Activated naive CD4-positive, alpha-beta T cell treated with anti-CD3 and anti-CD28 coated beads, Interleukin-2, amount 50 U/mL, for 16 hours (primary cell): ENCODE results near the gene TEC.

ENCODE experiments used
- DNase-seq: peaks from one replicate; pipeline ENCODE4 v3.0.0-alpha.2; 2020

TEC gene

DNA sequence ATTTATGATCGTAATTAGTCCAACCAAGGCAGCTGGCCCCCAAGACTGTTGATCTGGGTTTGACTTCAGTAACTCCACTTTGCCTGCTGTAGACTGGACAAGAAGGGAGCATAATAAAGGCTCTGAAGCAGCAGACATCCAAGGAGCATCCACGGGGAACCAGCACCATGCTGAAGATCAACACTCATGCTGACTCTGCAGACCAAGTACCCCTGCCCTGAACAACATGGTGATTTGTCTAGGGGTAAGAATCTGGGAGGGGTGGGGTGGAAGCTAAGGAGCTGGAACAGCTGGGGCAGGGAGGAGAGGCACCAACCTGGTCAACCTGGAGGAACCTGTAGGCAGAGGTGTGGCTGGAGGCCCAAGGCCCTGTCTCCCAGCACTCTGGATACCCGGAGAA is 2.1 kb downstream of the TEC start:
- DNase-seq = no peak

DNA sequence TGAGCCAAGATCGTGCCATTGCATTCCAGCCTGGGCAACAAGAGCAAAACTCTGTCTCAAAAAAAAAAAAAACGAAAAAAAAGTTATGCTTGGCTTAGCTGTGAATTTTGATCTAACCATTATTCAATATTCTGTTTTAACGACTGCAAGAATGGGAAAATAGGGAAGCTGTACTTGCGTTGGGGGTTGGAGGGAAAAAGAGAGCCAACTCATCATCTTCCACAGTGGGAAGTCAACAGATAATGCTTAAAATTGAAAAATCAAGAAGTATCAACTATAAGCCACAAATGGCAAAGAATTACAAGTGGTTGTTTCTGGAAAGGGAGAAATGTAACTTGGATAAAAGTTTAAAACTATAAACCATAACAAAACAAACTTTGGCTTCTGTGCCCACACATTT is 2.9 kb downstream of the TEC start:
- no peak for DNase-seq

DNA sequence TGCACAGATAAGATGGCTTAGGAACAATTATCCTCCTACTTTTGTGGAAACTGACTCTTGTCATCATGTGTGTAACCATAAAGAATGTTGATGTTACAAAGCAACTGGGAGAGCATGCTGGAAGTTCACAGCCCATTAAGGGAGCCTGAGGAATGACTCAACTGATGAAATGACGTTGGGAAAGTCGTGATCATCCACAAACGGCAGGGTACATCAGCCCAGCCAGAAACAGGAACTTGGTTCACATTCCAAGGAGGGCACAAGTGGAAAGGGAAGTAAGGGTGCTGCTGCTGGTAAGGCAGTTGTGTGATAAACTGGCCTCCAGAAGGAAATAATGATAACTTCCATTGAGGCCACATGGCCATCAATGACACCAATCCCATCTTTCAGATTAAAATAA is 6.7 kb downstream of the TEC start:
- no peak for DNase-seq

DNA sequence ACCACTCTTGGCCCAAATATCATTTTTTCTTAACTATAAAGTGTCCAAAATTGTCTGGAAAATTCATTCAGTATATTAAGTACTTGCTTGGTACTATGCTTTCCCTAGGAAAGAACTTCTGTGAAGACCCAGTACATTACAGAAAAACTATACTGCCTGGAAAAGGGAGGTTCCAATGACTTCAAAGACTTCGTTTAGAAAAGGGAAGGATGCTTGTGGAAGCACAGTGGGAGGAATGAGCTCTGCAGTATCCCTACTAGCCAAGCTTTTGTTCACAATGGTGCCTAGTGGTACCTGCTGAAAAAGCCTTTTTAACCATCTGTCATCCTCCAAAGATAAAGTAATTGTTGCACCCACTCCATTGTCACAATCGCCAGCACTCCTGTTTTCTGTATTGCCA is 7.2 kb downstream of the TEC start:
- DNase-seq = no peak

DNA sequence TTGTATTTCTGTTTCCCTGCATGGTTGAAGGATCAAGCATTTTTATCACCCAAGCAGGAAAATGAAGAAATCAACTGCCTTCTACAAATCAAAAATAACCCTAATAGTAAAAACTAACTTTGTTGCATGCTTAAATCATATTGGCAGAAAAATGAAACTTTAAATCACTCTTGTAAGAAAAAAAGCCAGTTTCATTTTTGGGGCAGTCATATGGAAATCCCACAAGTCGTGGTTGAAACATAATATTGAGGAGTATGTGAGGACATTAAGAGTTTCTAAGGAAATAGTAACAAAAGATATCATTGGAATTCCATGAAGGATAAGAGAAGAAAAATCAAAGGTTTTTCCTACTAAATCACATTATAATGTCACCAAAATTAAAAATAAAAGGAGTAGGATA is 8.4 kb downstream of the TEC start:
- DNase-seq = no peak

DNA sequence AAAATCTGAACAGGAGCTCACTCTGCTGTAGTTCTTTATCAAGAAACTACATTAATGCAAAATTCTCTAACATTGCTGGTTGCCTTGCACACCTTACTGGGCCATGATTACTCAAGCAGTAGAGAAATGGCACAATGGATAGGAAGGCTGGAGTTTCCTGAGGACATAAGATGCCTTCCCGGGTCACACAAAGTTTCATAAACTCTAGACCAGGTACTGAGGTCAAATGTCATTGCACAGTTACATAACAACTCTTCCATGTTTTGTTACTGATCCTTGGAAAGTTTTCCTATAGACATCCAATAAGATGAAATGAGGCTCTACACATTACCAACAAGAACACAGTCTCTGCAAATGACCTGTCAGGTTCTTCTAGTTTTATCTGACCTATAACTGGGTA is 9.9 kb downstream of the TEC start:
- no peak for DNase-seq

DNA sequence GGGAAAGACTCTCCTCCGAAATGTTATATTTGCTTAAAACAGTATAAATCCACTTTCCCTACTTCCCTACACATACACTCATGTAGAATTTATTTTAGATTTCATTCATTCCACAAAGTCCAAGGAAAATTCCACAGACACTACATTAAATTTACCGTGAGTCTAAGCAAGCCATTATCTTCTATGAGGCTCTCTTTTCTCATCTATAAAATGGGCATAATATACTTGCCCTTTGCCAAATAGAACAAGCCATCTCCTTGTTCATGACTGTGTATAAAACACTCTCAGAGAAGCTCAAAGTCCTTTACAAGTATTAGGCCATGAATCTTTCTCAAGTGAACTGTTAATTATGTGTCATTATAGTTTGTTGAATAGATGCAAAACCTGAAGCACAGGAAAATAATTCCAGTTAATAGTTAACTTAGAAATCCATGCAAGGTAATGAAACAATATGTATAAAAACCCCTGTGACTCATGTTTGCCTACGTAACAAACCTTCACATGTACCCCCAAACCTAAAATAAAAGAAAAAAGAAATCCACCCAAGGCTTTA is 10.7 kb downstream of the TEC start:
- DNase-seq = no peak

DNA sequence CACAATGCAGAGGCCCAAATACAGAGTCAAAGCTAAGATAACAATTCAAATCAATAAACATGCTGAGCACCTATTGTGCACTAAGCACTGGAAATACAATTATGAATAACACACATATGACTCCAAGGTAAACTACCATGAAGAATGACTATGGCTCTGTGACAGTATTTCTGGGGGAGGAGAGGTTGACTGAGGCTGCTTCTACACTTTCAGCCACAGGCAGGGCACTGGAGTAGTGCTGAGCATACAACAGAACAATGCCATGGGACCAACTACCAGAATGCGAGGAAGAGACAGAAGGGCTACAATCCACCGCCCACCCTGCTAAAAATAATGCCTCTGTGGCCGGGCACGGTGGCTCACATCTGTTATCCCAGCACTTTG is 13.7 kb downstream of the TEC start:
- DNase-seq = no peak

DNA sequence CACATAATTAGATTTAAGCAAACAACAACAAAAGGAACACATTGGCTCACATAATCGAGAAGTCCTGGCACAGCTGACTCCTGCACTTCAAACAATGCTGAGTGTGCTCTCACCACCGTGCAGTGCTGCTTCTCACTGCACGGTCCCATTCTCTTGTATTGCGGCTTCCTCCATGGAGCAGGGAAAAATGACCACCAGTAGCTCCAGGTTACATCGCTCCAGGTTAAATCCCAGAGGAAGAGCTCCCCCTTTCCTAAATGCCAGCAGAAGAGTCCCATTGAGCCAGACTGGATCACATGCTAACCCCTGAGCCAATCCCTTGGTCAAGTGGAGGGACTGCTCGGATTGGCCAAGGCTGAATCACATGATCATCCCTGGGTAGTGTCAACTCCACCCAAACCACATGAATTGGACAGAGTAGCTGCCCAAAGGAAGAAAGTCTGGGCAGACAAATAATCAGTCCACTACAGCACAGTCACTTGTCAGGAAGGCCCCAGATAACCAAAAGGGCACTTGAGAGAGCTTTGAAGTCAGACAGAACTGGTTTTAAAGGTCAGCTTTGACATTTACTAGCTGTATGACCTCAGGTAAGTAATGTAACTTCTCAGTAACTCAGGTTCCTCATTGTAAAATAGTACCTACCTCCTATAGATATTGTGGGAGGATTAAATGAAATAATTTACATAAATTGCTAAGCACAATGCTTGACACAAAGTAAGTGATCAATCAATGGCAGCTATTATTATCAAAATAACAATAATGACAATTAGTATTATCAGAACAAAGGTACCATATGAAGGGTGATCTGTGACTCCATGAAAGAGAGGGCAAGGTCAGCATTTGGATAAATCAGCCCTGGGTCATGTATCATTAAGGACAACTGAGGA is 14.3 kb downstream of the TEC start:
- DNase-seq = no peak

DNA sequence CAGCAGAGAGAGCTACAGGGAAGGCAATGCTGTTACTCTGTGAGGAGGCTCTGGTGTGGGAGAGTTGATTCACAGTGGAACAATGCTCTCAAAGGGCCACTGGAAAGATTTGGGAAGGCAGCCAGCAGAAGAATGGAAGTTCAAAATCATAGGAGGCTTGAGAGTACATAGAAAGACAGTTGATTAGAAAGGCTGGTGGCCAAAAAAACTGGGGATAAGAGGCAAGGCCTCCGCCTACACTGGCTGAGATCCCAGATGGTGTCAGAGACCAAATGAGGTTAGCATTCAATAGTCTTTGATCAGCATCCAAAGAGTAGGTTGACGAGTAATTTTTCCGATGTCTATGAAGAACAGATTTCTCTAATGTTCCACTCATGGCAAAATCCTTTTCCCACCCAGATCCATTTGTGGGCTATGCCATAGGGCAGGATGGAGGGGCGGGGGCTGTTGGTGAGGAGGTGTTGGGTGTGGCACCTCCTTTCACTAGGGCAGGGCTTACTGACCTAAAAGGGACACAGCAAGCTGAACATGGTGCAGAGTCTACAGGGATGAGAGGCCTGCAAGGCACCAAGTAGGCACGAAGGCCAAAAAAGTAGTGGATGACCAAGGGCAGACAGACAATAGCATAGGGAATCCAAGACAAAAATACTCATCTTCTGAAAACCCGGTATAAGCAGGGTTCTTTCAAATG is 15.1 kb downstream of the TEC start:
- no peak for DNase-seq

DNA sequence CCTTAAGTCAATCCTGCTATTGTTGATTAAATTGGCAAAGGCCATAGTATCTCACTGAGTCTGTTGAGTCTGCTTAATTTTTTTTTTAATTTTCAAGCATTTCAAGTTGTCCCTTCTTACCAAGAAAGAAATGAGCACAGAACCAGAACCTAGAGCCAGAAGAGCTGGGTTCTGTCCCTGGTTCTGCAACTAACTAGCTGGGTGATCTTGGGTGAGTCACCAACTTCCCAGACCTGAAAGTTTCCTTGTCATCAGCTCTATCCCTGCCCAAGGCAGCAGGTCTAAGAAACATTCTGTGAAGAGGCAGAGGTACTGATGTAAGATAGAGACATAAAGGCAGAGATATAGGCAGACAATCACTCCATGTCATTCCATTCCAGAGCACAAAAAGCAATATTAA is 17.3 kb downstream of the TEC start:
- DNase-seq = no peak

DNA sequence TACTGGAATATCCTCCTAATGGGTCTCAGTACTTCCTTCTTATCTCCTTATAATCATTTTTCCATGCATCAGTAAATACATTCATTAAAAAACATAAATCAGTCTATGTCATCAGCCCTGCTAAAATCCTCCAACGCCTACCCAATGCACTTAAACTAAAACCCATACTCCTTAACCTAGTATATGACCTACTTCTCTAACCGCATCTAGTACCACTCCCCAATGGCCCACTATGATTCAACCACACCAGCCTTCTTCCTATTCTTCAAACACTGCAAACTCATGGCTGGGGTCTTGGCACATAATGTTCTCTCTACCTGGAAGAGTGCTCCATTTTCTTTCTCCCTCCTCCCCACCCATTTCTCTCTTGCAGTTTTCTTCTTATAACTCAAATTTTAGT is 18.7 kb downstream of the TEC start:
- DNase-seq = no peak

DNA sequence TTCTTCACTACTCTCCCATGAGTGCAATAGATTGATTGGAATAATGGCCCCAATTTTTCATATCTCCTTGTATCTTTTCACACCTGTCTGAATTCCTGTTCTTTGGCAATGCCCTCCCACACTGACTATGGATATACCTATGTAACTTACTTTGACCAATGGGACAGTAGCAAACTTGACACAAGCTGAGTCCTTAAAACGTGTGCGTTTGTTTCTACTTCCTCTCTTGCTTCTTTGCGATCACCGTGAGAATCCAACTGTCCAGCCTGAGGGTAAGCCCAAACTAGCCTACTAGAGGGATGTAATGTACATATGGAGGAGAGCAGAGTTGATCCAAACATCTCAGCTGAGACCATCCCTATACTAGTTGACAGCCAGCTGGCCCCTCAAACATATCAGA is 19.3 kb downstream of the TEC start:
- no peak for DNase-seq

DNA sequence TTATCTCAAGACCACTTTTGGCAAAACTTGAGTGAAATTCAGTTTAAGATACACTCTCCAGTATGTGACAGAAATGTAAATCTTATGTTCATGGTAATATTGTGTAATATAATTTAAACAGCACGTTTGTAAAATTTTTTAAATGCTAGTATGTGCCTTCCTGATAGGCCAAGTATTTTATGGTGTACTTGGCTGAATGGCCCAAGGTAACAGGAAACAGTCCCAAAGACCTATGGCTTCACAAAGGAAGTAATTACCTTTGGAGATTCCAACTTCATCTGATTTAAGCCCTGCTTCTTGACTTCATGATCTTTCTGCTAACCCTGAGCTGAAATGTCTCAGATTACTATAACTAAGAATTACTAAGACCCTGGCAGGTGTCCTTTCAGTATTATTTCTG is 20.3 kb downstream of the TEC start:
- DNase-seq = no peak

DNA sequence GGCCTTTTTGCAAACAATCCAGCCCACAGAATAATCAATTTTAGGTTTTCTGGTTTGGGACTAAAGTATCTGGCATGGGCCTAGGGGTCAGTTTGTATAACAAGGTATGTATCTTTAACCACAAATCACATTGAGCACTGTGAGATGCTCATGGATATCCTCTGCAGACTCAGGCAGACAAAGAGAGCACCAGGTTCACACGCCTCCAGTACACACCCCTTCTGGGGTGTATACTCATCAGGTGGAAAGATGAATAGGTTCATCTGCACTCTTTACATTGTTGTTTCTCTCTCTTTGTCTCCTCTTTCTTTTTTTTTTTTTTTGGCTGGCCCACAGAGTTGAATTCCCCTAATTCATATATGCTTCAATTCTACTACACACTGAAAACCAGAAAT is 21.1 kb downstream of the TEC start:
- no peak for DNase-seq

DNA sequence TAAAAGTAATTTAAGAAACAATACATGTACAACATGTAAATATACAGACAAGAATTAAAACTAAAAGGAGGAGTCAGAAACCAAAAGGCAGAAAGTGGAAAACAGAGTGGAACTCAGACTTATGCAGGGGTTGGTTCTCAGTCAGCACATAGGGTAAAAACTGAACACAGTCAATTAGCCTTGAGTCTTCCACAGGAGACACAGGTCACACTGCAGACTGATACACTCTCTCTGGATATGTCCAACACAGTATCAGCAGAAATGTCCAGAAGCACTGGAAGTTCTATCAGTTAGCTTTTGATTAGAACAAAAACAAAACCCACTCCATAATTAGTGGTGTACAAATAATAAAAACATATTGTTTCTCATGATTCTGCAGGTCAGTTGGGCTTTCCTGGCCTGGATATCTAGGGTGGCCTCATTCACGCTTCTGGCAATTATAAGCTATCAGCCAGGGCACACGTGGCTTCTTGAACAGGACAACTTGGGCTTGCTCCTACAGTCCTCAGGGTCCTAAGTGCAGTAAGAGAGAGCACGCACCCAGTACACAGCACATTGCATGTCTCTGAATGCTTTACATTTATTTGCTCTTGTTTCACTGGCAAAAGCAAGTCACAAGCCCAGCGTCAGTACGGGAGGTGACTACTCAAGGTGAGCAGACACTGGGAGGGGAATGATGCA is 21.6 kb downstream of the TEC start:
- no peak for DNase-seq

DNA sequence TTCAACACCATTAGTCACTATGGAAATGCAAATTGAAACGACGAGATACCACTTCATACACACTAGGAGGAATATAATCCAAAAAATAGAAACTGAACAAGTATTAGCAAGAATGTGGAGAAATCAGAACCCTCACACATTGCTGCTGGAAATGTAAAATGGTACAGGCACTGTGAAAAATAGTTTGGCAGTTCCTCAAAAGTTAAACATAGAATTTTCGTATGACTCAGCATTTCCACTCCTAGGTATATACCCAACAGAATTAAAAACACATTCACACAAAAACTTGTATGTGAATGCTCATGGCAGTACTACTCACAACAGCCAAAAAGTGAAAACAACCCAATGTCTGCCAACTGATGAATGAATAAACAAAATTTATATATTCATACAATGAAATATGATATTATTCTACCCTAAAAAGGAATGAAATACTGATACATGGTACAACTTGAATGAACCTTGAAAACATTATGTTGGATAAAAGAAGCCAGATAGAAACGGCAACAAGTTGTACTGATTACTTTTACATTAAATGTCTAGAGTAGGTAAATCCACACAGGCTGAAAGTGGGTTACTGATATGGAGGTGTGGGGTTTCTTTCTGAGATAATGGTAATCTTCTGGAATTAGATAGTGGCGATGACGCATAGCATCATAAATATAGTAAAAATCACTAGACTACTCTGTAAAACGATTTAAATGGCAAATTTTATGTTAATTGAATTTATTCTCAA is 22.3 kb downstream of the TEC start:
- no peak for DNase-seq

DNA sequence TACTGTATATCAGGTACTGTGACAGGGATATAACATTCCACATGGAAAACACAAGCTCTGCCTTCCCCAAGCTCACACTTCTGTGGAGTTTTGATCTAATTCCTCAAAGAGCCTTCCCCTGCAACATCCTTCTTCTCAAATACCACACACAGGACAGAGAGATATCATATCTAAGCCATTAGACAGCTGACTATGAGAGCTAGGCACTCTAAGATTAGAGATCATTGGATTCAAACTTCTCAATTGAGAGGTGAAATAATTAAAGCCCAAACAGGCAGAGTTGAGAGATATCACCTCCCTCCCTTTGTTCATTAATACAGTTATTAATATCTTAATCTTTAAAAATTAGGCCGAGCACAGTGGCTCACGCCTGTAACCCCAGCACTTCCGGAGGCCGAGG is 25.0 kb downstream of the TEC start:
- no peak for DNase-seq

DNA sequence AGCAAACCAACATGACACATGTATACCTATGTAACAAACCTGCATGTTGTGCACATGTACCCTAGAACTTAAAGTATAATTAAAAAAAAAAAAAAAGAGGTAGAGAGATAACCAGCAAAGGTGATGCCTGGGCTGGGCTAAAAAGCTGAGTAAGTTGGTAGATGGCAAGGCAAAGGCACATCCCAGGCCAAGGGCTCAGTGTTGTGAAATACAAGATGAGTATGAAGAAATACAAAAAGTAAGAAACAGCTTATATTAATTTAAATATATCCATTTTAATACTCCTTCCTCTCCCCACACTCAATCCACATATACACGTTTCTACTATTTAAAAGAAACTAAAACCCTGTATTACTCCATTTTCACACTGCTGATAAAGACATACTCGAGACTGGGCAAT is 25.8 kb downstream of the TEC start:
- DNase-seq = no peak

DNA sequence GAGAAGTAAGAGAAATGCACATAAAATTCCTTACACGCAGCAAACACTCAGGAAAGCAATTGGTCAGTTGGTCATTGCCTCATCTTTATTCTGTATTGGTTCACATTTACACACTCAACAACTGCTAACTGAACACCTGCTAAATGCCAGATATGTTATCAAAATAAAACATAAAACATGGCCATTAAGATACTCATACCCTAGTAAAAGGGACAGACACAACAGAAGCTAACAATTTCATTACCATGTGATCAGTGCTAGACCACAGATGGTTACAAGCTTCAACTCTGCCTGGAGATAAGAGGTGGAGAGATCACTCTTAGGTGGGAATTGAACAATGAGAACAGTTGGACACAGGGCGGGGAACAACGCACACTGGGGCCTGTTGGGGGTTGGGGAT is 26.2 kb downstream of the TEC start:
- no peak for DNase-seq

DNA sequence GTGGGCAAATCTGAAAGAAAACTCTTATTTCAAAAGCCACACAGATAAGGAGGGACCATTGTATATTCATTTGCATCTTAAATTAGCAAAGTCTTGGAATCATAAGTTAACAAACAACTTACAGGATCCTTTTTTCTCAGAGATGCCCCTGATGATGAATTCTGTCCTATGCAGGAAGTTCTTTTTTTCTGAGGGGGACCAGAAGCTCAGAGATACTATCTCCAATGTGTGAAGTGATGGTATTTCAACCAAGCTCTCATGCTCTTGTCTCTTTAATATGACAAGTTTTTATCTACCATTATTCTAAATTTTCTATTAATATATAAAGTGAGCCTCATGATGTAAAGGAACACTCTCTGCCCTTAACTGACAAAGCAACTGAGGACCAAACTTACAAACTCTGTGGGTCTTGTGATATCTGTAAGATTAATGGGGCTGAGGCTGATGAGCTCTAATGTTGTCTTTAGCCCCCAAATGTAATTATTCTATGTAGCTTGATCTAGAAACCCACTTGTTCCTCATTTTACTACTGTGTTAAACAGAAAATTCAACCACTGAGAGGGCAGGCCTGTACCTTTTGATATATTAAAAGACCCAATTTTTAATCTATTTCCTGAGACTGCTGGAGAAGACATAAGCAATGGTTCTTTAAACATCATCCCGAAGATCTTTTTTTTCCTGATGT is 27.0 kb downstream of the TEC start:
- no peak for DNase-seq

DNA sequence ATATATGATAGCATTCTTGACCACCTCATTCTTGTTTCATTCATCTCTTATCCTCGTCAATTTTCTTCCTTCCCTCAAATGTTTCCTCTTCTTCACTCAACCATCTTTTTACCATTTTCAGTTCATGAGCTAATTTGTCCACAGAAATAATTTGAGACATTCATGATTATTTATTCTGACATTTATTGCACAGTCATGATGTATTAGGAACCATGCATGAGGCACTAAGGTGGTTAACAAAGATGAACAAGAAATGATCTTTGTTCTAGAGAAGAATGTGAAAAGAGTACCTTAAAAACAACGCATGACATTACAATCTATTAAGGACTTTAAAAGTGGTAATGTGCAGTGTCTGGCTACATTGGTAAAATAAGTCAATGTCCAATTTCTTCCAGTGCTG is 27.9 kb downstream of the TEC start:
- no peak for DNase-seq
